Activated CD4-positive, alpha-beta T cell treated with anti-CD3 and anti-CD28 coated beads, Interleukin-2, amount 50 U/mL, for 4 hours (primary cell): ENCODE results near the gene CFP.
"Not testable (repeated sequence)": the region's sequence is repeated elsewhere in the genome, so short reads cannot be mapped to it uniquely, and the experiment has no call there.

Experiments
- DNase-seq, 2 experiments: peaks; one replicate each; pipeline ENCODE4 v3.0.0-alpha.2; 2020

CFP gene

GRCh38 chrX:47637546-47638195 is 7.9 kb upstream of the CFP start:
- DNase-seq: peak; percentile 25 to 35

GRCh38 chrX:47634871-47635575 is 5.3 kb upstream of the CFP start:
- no peak for DNase-seq

- DNase-seq: no peak
These were observed 4.2 kb upstream of the CFP start for GRCh38 chrX:47633689-47634590.

- no peak for DNase-seq
These were observed 2.9 kb upstream of the CFP start for GRCh38 chrX:47632666-47633065.

- DNase-seq: no peak
These were observed 1.9 kb upstream of the CFP start for GRCh38 chrX:47631676-47632075.

DNA sequence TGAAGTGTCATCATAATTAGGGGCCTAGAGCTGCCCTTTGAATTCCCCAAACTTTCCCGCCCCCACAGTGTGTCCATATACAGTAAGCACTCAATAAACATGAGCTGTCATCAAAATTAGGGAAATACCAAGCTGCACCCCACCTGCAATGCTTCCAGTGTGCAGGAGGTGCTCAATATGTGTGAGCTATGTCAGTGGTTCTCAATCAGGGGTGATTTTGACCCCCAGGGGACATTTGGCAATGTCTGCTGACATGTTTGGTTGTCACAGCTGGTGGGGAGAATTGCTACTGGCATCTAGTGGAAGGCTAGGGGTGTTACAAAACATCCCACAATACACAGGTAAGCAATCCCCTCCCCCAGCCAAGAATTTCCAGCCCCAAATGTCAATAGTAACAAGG is 748 bp downstream of the CFP start:
- no peak for DNase-seq

DNA sequence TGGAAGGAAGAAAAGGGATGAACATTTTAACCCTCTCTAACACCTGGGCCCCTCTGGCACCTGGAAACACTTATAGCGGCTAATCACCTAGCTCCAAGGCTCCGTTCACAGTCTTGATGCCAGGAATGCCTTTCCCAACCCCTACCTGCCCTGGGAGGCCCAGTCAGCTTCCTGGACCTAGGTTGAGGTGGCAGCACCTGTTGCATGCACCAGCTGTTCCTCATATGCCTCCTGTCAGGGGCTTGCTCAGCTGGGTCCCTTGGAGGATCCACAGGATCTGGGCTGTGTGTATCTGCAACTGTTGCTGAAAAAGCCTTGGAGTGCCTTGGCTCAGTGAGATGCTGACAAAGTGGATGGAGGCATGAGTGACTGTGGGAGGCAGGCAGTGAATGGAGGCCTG is 4.4 kb downstream of the CFP start:
- DNase-seq: no peak

GRCh38 chrX:47623540-47624027 is 6.1 kb downstream of the CFP start:
- peak; percentile 19 to 23 for DNase-seq

- DNase-seq: no peak
These were observed 7.9 kb downstream of the CFP start for GRCh38 chrX:47621851-47622250.

DNA sequence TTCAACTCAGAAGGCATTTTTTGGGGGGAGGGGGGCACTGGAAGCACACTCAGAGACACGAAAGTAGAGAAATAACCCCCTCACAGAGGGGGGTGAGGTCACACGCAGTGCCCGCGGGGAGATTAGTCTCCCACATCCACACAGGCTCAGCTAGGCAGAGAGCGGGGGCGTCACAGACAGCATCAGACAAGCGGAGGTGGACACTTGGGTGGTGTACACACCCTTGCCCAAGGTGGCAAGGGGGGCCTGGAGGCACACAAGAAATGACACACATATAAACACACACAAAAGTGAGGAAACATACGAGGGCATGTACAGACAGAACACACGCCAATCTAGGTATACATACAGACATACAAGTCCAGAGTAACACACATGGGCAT is 9.4 kb downstream of the CFP start:
- no peak for DNase-seq

GRCh38 chrX:47619486-47620302 is 10.0 kb downstream of the CFP start, which contains the start of gene SYN1:
SYN1 (minus strand) TSS chrX:47619857; CDS start chrX:47619728, 129 bp downstream.
- peak; percentile 73 to 74 for DNase-seq

- no peak for DNase-seq
These were observed 10.7 kb downstream of the CFP start for GRCh38 chrX:47618923-47619485.

GRCh38 chrX:47614618-47615017 is 15.1 kb downstream of the CFP start:
- no peak for DNase-seq

GRCh38 chrX:47613082-47613481 is 16.6 kb downstream of the CFP start:
- no peak for DNase-seq

- DNase-seq: no peak
These were observed 17.3 kb downstream of the CFP start for GRCh38 chrX:47612418-47612817.

DNA sequence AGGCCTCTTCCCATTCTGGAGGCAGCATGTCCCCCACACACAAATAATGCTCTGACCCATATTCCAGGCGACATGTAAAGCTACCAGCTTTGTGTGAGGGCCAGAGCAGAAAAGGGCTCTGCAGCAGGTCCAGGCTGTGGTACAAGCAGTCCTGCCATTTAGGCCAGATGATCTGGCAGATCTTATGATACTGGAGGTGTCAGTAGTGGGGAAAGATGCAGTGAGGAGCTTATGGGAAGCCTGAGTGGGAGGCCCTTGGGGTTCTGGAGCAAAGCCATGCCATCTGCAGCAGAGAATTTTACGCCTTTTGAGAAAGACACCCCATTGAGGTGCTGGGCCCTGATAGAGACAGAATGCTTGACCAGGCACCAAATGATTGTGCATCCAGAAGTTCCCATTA is 17.8 kb downstream of the CFP start:
- DNase-seq: no peak

GRCh38 chrX:47611489-47611888 is 18.2 kb downstream of the CFP start:
- no peak for DNase-seq

DNA sequence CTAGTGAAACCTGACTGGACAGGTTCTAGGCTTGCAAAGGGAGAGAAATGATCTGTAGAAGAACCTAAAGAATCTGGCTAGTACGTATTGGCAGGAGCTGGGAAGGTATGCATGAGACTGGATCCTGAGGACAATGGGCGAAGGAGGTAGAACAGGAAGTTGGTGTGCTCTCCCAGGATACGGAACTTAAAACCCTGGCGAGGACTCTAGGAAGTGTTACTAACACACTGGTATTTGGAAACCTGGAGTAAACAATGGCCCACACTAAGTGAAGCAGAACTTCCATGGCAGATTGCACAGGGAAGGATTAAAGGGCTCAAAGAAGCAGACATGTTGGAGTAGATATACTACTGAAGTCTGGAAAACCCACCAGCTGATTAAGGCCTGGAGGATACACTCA is 19.2 kb downstream of the CFP start:
- no peak for DNase-seq

DNA sequence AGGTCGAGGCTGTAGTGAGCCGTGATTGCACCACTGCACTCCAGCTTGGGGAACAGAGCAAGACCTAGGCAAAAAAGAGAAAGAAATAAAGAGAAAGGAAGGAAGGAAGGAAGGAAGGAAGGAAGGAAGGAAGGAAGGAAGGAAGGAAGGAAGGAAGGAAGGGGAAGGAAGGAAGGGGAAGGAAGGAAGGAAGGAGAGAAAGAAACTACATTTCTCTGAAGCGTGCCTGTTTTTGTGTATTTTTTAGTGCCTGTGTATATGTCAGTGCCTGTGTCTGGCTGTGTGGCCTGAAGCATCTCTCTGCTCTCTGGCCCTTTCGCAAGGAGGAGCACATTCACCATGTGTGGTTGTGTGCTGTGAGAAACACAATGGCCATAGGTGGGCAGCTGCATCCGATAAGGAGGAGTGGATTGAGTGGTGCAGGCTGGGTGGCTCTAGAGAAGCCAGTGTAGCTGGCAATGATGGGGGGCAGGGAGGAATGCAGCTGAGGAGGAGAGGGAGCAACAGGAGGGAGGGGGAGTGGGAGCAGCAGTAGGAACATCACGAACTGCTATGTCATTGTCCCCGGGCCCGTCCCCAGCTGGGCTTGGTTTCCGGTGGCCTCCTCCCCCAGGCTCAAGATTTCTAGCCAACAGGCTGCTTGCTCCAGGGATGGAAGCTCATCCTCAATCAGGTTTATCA is 21.5 kb downstream of the CFP start:
- no peak for DNase-seq

GRCh38 chrX:47607091-47607490 is 22.6 kb downstream of the CFP start:
- no peak for DNase-seq

DNA sequence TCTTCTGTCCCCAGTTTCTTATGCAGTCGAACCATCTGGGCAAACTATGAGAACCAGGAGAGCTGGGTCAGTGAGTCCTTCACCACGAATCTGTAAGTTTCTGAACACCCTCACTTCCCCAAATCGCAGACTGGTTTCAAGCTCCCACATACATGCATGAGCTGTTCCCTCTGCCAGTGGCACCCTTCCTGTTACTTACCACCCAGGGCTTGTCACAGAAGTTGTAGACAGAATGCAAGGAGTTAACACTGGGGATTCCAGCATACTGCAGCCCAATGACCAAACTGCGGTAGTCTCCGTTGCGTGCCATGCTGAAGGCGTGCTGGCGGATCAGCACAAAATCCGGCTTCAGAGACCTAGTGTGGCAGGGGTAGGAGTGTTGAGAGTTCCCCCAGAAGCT is 24.7 kb downstream of the CFP start:
- DNase-seq: no peak

DNA sequence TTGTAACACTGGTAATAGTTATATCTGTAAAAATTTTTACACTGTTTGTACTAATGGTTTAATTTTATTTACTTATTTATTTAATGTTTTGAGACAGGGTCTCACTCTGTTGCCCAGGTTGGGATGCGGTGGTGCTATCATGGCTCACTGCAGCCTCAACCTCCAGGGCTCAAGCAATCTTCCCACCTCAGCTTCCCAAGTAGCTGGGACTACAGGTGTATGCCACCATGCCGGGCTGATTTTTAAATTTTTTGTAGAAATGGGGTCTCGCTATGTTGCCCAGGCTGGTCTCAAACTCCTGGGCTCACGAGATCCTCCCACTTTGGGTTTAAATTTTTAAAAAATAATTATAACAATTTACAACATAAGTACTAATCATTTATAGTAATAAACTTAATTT is 26.6 kb downstream of the CFP start:
- DNase-seq: not testable (repeated sequence)
